HepG2 (cell line): ENCODE measurements around the gene RYR2. TPM values are rescaled to one million over a fixed set of nuclear protein-coding genes. Genes with fewer than 3 reads are reported as not detected.

Source experiments
- ATAC-seq: fragments of 200-7000 bp; cut with Tn5 transposase; 3 replicates; pipeline ENCODE4 v1.9.1; 2020; ENCODE audit warnings: mild to moderate bottlenecking, moderate library complexity
- BruUV-seq: library from RNA; stranded (reverse); fragments of 400-500 nt; replicated peaks from 2 replicates; lab custom pipeline; 2021; lab: Mats Ljungman, UMichigan
- CTCF ChIA-PET: fragments of 300-600 bp; formaldehyde crosslinking; extraction: SDS; loops from one replicate; lab custom pipeline; 2021; ENCODE audit warnings: low total read pairs, inconsistent platforms, low intra/inter-chr PET ratio; lab: Yijun Ruan, JAX
- POLR2A ChIA-PET: fragments of 350-600 bp; sonication (Branson Sonifier 250); formaldehyde crosslinking; loops from one replicate; lab custom pipeline; 2020; ENCODE audit warnings: antibody characterized with exemption, inconsistent platforms; lab: Yijun Ruan, JAX
- DNase-seq: peaks from one replicate; pipeline ENCODE4 v3.0.0-alpha.2; 2015; ENCODE audit warnings: low spot score
- FAIRE-seq: peaks from 3 replicates; lab custom pipeline; 2011; peaks lifted over from hg19 to GRCh38; lab: Jason Lieb, UNC
- H2AFZ ChIP-seq: one replicate; pipeline ENCODE4 v1.6.1; 2011; ENCODE audit warnings: low read length, inconsistent platforms
- H3K27ac ChIP-seq: fragments of 300-600 bp; 3 replicates; pipeline ENCODE4 v1.8.0; 2011; ENCODE audit warnings: mixed run types, mild to moderate bottlenecking, mixed read lengths, low read length, inconsistent platforms; ENCODE audit not compliant: insufficient read depth; ENCODE audit errors: extremely low read length
- H3K27me3 ChIP-seq, 2 experiments: fragments of 200-600 bp in 1 of 2; 2 replicates in 1 of 2; 3 replicates in 1 of 2; pipeline versions ENCODE4 v1.6.0 to v1.8.0; 2011; ENCODE audit warnings: low read length in 2 of 2, mild to moderate bottlenecking in 2 of 2, moderate library complexity in 2 of 2, inconsistent platforms in 1 of 2; ENCODE audit not compliant: insufficient read depth in 2 of 2, control insufficient read depth in 1 of 2
- H3K36me3 ChIP-seq, 2 experiments: fragments of 200-600 bp in 1 of 2; replicated peaks in 1 of 2; 2 replicates in 1 of 2; 3 replicates in 1 of 2; pipeline versions ENCODE4 v1.5.1 to v1.8.0; 2011; ENCODE audit warnings: low read length in 2 of 2, inconsistent platforms in 1 of 2; ENCODE audit not compliant: insufficient read depth in 2 of 2, control insufficient read depth in 1 of 2
- H3K4me1 ChIP-seq: 2 replicates; pipeline ENCODE4 v1.5.1; 2012; ENCODE audit warnings: low read length, inconsistent platforms; ENCODE audit not compliant: insufficient read depth
- H3K4me2 ChIP-seq: 2 replicates; pipeline ENCODE4 v1.6.0; 2011; ENCODE audit warnings: low read depth, low read length, inconsistent platforms
- H3K4me3 ChIP-seq, 3 experiments: fragments of 200-600 bp in 1 of 3; sonication (generic), shearing (Covaris generic) in 1 of 3; replicated peaks in 1 of 3; 2 replicates each; pipeline ENCODE4 v1.5.1; 2011 to 2016; ENCODE audit warnings: low read length in 3 of 3, inconsistent platforms in 2 of 3, low read depth in 2 of 3, mild to moderate bottlenecking in 2 of 3, control low read depth in 1 of 3, mixed read lengths in 1 of 3; ENCODE audit not compliant: insufficient read depth in 1 of 3
- H3K79me2 ChIP-seq: one replicate; pipeline ENCODE4 v1.6.1; 2011; ENCODE audit warnings: low read length, inconsistent platforms; ENCODE audit not compliant: insufficient read depth
- H3K9ac ChIP-seq: 2 replicates; pipeline ENCODE4 v1.6.0; 2011; ENCODE audit warnings: mild to moderate bottlenecking, low read depth, low read length, inconsistent platforms; ENCODE audit not compliant: insufficient read depth
- H3K9me3 ChIP-seq: 2 replicates; pipeline ENCODE4 v1.5.1; 2012; ENCODE audit warnings: mild to moderate bottlenecking, low read length
- H4K20me1 ChIP-seq: 2 replicates; pipeline ENCODE4 v1.6.0; 2011; ENCODE audit warnings: inconsistent platforms, mild to moderate bottlenecking, low read length, moderate library complexity; ENCODE audit not compliant: insufficient read depth
- CCAR2 ChIP-seq: fragments of 200-400 bp; formaldehyde crosslinking; optimal IDR thresholded peaks from 2 replicates; pipeline ENCODE3; 2018; ENCODE audit warnings: low read depth, mild to moderate bottlenecking, low read length, moderate library complexity
- KAT7 ChIP-seq: IDR thresholded peaks from 2 replicates; pipeline ENCODE4 v1.6.1; 2018; ENCODE audit warnings: borderline replicate concordance, missing compliant biosample characterization
- NCOR1 ChIP-seq: fragments of 200-600 bp; sonication (generic); IDR thresholded peaks from 2 replicates; pipeline ENCODE4 v1.7.0; 2017; ENCODE audit warnings: antibody characterized with exemption, low read length, borderline replicate concordance
- NR2C2 ChIP-seq: sonication (generic); formaldehyde crosslinking; IDR thresholded peaks from 2 replicates; pipeline ENCODE4 v1.4.0; 2020; ENCODE audit warnings: missing genetic modification reagents, mild to moderate bottlenecking, moderate library complexity, borderline replicate concordance
- PHF21A ChIP-seq: sonication (generic); formaldehyde crosslinking; IDR thresholded peaks from 2 replicates; pipeline ENCODE4 v1.5.0; 2020; ENCODE audit warnings: mild to moderate bottlenecking, missing genetic modification reagents
- RXRB ChIP-seq: IDR thresholded peaks from 2 replicates; pipeline ENCODE4 v1.6.1; 2016; ENCODE audit warnings: borderline replicate concordance, missing genetic modification reagents, missing compliant biosample characterization
- SRF ChIP-seq: IDR thresholded peaks from 2 replicates; pipeline ENCODE4 v1.6.1; 2011; ENCODE audit warnings: mild to moderate bottlenecking, low read depth, low read length, moderate library complexity
- ZNF337 ChIP-seq: sonication (generic); formaldehyde crosslinking; IDR thresholded peaks from 2 replicates; pipeline ENCODE4 v1.5.1; 2020; ENCODE audit warnings: missing genetic modification reagents, low read depth, mild to moderate bottlenecking, borderline replicate concordance
- ZNF607 ChIP-seq: sonication (generic); formaldehyde crosslinking; IDR thresholded peaks from 2 replicates; pipeline ENCODE4 v1.5.1; 2020; ENCODE audit warnings: missing genetic modification reagents, mild to moderate bottlenecking, borderline replicate concordance
- ZNF777 ChIP-seq: sonication (generic); formaldehyde crosslinking; IDR thresholded peaks from 2 replicates; pipeline ENCODE4 v1.4.0; 2020; ENCODE audit warnings: missing genetic modification reagents
- WGBS: methylation state at CpG from one replicate; pipeline ENCODE4 v1.1.6; 2017; ENCODE audit warnings: low lambda C conversion rate; 5-methylcytosine and 5-hydroxymethylcytosine counted together
- in situ Hi-C: cut with HindIII; loops from 2 replicates; pipeline ENCODE4 v1.10.0; 2017; ENCODE audit warnings: low pct_unique_long_range_greater_than_20kb; ENCODE audit not compliant: extremely low pct_ligation_motif_present
- intact Hi-C: fragments of 100-400 bp; cut with micrococcal nuclease; formaldehyde crosslinking; loops from one replicate; pipeline ENCODE4 v1.10.0; 2022; ENCODE audit not compliant: unreplicated experiment
- polyA plus RNA-seq, 8 experiments: library from polyadenylated mRNA; depleted of rRNA in 3 of 8; stranded (reverse) in 7 of 8; unstranded in 1 of 8; fragments of >200 nt; fragmentation: Illumina TruSeq in 4 of 8; extraction: Trizol in 4 of 8; gene quantifications; 2 replicates each; pipeline versions ENCODE4 v1.2.1 to v1.2.3, GENCODE V29; 2011 to 2016; ENCODE audit warnings: low read depth in 4 of 8, missing spikeins in 1 of 8, mixed read lengths in 1 of 8; ENCODE audit not compliant: insufficient read depth in 1 of 8
- total RNA-seq, 5 experiments: library from RNA; depleted of rRNA; stranded (reverse); fragments of >200 nt; fragmentation: Illumina TruSeq; extraction: Trizol; gene quantifications; 2 replicates each; pipeline ENCODE4 v1.2.3, GENCODE V29; 2016; ENCODE audit warnings: low read depth in 1 of 5
- TF ChIP-seq, protein P1 (sequence below): sonication (generic); formaldehyde crosslinking; IDR thresholded peaks from 2 replicates; pipeline ENCODE4 v1.4.0; 2020; ENCODE audit warnings: missing genetic modification reagents, borderline replicate concordance

RYR2 gene
- total and polyA plus RNA-seq, 2 of the 13 experiments (the other 11 are each of a cell fraction or from before 2014, with no cell fraction given), result not detected

DNA sequence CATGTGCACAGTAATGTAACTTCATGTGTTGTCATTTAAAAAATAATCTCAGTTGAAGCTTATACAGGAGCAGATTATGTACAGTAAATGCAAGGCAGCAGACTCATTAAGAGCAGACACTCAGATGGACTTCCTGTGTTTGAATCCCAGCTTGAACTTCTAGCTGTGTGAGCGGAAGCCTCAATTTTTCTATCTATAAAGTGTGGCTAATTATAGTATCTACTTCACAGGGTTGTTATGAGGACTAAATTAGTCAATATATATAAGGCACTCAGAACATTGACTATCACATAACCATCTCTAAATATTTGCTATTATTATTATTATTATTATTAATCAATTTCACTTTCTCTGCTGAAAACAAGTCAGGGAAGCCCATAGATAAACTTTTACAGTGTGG lies 707.1 kb downstream of the RYR2 start:
- WGBS, result 0% methylated on average over 1 of the region's 1 CpG
- no peak for ATAC-seq
- H3K4me3 ChIP-seq, result no peak overlapping the region
- H3K9me3 ChIP-seq, result no peaks in the 10 kb centered on the region
- no peak for FAIRE-seq
- no TSS peak for BruUV-seq
- no peaks in the 10 kb centered on the region for H3K79me2 ChIP-seq
- TF ChIP-seq NR2C2 (CRISPR knock-in tag) (no peak), ZNF607 (CRISPR knock-in tag) (no peak)
- TF ChIP-seq, protein P1, sequence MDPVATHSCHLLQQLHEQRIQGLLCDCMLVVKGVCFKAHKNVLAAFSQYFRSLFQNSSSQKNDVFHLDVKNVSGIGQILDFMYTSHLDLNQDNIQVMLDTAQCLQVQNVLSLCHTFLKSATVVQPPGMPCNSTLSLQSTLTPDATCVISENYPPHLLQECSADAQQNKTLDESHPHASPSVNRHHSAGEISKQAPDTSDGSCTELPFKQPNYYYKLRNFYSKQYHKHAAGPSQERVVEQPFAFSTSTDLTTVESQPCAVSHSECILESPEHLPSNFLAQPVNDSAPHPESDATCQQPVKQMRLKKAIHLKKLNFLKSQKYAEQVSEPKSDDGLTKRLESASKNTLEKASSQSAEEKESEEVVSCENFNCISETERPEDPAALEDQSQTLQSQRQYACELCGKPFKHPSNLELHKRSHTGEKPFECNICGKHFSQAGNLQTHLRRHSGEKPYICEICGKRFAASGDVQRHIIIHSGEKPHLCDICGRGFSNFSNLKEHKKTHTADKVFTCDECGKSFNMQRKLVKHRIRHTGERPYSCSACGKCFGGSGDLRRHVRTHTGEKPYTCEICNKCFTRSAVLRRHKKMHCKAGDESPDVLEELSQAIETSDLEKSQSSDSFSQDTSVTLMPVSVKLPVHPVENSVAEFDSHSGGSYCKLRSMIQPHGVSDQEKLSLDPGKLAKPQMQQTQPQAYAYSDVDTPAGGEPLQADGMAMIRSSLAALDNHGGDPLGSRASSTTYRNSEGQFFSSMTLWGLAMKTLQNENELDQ (CRISPR knock-in tag), result no peak
- intact Hi-C loops, result no loop called here
- H3K4me2 ChIP-seq, result no peak overlapping the region
- H3K4me1 ChIP-seq, result no peaks in the 10 kb centered on the region
- no peak overlapping the region for H2AFZ ChIP-seq
- no peak overlapping the region for H3K9ac ChIP-seq
- DNase-seq, result no peak
- no peaks in the 10 kb centered on the region for H3K36me3 ChIP-seq
- ChIA-PET POLR2A (no interaction called here), CTCF (no interaction called here)
- in situ Hi-C loops, result no loop called here
- H3K27me3 ChIP-seq, result no peaks in the 10 kb centered on the region
- no peaks in the 10 kb centered on the region for H4K20me1 ChIP-seq
- H3K27ac ChIP-seq, result no peak overlapping the region

DNA sequence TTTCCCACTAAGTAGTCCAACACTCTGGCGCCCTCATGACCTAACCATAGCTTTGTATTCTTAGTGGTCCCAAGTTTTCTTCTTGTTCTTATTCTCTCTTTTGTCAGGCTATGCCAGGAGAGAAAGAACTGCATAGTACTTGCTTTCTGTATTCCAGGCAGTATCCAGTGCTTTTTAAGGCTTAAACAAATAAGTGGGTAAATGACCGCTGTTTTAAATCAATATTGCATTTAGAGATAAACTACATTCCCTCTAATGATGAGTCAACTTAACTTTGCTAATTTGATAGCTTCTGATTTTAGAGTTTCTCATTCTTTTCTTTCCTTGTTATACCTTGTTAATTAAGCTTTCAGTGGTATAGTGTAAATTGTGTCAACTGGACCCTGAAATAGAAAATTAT lies 709.1 kb downstream of the RYR2 start:
- Histone ChIP-seq H3K36me3 (no peaks in the 10 kb centered on the region), H3K4me3 (no peak overlapping the region), H2AFZ (no peak overlapping the region), H3K9ac (no peak overlapping the region), H3K4me2 (no peak overlapping the region), H4K20me1 (no peaks in the 10 kb centered on the region), H3K27me3 (no peaks in the 10 kb centered on the region), H3K27ac (no peak overlapping the region), H3K4me1 (no peaks in the 10 kb centered on the region), H3K79me2 (no peaks in the 10 kb centered on the region), H3K9me3 (no peaks in the 10 kb centered on the region)
- intact Hi-C loops (no loop called here), in situ Hi-C loops (no loop called here)
- FAIRE-seq, result no peak
- ChIA-PET CTCF (no interaction called here), POLR2A (no interaction called here)
- BruUV-seq, result no TSS peak
- WGBS, result 2% methylated on average over 2 of the region's 2 CpGs
- TF ChIP-seq NCOR1 (no peak), ZNF777 (CRISPR knock-in tag) (no peak), ZNF337 (no peak), KAT7 (CRISPR knock-in tag) (no peak), PHF21A (CRISPR knock-in tag) (no peak), RXRB (CRISPR knock-in tag) (no peak), SRF (no peak), CCAR2 (no peak)
- ATAC-seq, result no peak
- DNase-seq, result no peak
